Renal cortical epithelial cell (primary cell): ENCODE measurements around the gene UVRAG. TPM values are rescaled to one million over a fixed set of nuclear protein-coding genes. Genes with fewer than 3 reads are reported as not detected.
"Not testable (repeated sequence)": the region's sequence is repeated elsewhere in the genome, so short reads cannot be mapped to it uniquely, and the experiment has no call there.

Source experiments
- DNase-seq: peaks from one replicate; pipeline ENCODE4 v3.0.0-alpha.2; 2011; ENCODE audit warnings: low read depth
- total RNA-seq: library from RNA; depleted of rRNA; stranded (reverse); fragments of >200 nt; gene quantifications from 2 replicates; pipeline ENCODE4 v1.2.3, GENCODE V29; 2014

Gene UVRAG
- total RNA-seq, 1 donor from 2014 or later, result 17.7 TPM

- DNase-seq, result no peak
Observed at GRCh38 chr11:75954039-75954438, 139.0 kb downstream of the UVRAG start.

- no peak for DNase-seq
Observed at GRCh38 chr11:75955443-75955842, 140.4 kb downstream of the UVRAG start.

GRCh38 chr11:75959540-75959939 is 144.5 kb downstream of the UVRAG start:
- no peak for DNase-seq

GRCh38 chr11:75964071-75964470 is 149.1 kb downstream of the UVRAG start:
- DNase-seq, result no peak

GRCh38 chr11:75966537-75967287 is 151.7 kb downstream of the UVRAG start:
- peak; percentile 60 for DNase-seq

- no peak for DNase-seq
Observed at GRCh38 chr11:75968021-75968625, 153.1 kb downstream of the UVRAG start.

- DNase-seq, result no peak
Observed at GRCh38 chr11:75969626-75970308, 154.8 kb downstream of the UVRAG start.

GRCh38 chr11:75973710-75974109 is 158.7 kb downstream of the UVRAG start:
- DNase-seq, result not testable (repeated sequence)

- not testable (repeated sequence) for DNase-seq
Observed at GRCh38 chr11:75979075-75979474, 164.1 kb downstream of the UVRAG start.

- DNase-seq, result not testable (repeated sequence)
Observed at GRCh38 chr11:75979479-75980027, 164.5 kb downstream of the UVRAG start.

GRCh38 chr11:75980031-75980430 is 165.0 kb downstream of the UVRAG start:
- no peak for DNase-seq

GRCh38 chr11:75981546-75981945 is 166.5 kb downstream of the UVRAG start:
- DNase-seq, result no peak

GRCh38 chr11:75982309-75982708 is 167.3 kb downstream of the UVRAG start:
- DNase-seq, result no peak

GRCh38 chr11:75986966-75987365 is 172.0 kb downstream of the UVRAG start:
- no peak for DNase-seq

- no peak for DNase-seq
Observed at GRCh38 chr11:75993126-75993525, 178.1 kb downstream of the UVRAG start.

GRCh38 chr11:75994616-75995015 is 179.6 kb downstream of the UVRAG start:
- no peak for DNase-seq

GRCh38 chr11:75996523-75997442 is 181.8 kb downstream of the UVRAG start:
- DNase-seq, result no peak

- no peak for DNase-seq
Observed at GRCh38 chr11:76004400-76004799, 189.4 kb downstream of the UVRAG start.

- no peak for DNase-seq
Observed at GRCh38 chr11:76005756-76006155, 190.7 kb downstream of the UVRAG start.

- no peak for DNase-seq
Observed at GRCh38 chr11:76007166-76007565, 192.2 kb downstream of the UVRAG start.

GRCh38 chr11:76008474-76008873 is 193.5 kb downstream of the UVRAG start:
- DNase-seq, result no peak

- no peak for DNase-seq
Observed at GRCh38 chr11:76010051-76010450, 195.0 kb downstream of the UVRAG start.
